Cardiac atrium fibroblast (primary cell): ENCODE data around the gene RAB36. TPM values are rescaled to one million over a fixed set of nuclear protein-coding genes. Genes with fewer than 3 reads are reported as not detected.

Source experiments
- total RNA-seq: library from RNA; depleted of rRNA; stranded (reverse); fragments of >200 nt; gene quantifications from 2 replicates; pipeline ENCODE4 v1.2.3, GENCODE V29; 2015

The RAB36 gene, protein sequence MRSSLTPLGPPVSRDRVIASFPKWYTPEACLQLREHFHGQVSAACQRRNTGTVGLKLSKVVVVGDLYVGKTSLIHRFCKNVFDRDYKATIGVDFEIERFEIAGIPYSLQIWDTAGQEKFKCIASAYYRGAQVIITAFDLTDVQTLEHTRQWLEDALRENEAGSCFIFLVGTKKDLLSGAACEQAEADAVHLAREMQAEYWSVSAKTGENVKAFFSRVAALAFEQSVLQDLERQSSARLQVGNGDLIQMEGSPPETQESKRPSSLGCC
- total RNA-seq: 1.8 and 2.3 TPM in 2 replicates

DNA sequence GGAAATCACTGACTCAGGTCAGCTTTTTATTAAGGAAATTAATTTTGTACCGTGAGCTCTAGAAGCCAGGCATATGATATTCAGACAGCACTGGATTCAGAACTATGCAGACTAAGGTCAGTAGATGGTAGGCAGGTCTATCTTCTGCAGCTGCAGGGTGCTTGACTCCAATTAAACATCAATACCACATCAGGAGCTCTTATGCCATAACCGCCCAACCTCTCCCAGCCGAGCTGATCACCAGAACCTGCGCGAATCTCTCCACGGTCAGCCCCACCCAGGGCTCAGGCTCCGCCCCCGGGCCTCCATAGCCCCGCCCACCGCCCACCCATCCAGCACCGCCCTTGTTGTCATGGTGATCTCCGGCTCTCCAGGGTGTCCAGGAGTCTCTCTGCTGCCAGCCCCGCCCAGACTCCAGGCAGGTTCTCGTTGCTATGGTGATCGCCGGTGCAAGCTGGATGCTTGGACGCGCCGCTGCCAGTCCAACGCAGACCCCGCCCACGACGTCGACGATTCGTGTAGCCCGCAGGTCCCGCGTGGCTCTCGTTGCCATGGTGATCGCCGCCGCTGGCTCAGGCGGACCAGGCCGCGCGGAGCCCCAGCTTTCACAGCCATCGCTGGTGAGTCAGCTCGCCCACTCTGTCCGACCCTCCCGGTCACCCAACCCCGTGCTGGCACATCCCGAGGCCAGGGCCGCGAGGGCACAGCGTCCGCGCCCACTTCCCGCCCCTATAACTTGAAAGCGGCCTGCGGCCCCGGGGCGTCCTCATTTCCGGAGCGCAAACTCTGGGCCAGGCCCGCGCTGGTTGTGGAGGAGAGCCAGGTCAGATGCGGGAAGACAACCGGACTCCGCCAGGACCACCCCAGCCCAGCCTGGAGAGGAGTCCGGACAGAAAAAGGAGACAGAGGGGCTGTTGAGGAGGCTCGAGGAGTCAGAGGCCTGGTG is at the start of gene RAB36:
Gene RAB36 (plus strand): TSS at position 546 of the 946 bp plus-strand sequence. CDS start 1,140 bp downstream, outside the sequence.

DNA sequence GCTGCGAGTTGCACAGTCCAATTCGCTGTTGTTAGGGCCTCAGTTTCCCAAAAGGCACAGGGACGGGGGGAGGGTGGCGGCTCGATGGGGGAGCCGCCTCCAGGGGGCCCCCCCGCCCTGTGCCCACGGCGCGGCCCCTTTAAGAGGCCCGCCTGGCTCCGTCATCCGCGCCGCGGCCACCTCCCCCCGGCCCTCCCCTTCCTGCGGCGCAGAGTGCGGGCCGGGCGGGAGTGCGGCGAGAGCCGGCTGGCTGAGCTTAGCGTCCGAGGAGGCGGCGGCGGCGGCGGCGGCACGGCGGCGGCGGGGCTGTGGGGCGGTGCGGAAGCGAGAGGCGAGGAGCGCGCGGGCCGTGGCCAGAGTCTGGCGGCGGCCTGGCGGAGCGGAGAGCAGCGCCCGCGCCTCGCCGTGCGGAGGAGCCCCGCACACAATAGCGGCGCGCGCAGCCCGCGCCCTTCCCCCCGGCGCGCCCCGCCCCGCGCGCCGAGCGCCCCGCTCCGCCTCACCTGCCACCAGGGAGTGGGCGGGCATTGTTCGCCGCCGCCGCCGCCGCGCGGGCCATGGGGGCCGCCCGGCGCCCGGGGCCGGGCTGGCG is 35.1 kb downstream of the RAB36 start, which contains the start of gene BCR:
Gene BCR (plus strand): TSS at position 209 of the 592 bp plus-strand sequence. CDS start 452 bp downstream, outside the sequence.

Other genes with a start within 250 kb of the RAB36 start
- gene GNAZ, start 75.0 kb upstream of the RAB36 start, total RNA-seq: 0.32 and 1.3 TPM in 2 replicates
- gene RSPH14, start 3.5 kb upstream of the RAB36 start, total RNA-seq: not detected in 2 replicates
- 40.5 and 44.4 TPM in 2 replicates for gene BCR, start 35.0 kb downstream of the RAB36 start, total RNA-seq